ENCODE measurements around the gene DHCR24. TPM values are rescaled to one million over a fixed set of nuclear protein-coding genes. Genes with fewer than 3 reads are reported as not detected.
A peak's percentile ranks its signal among the peaks of the same experiment; 100 is the strongest.
"Not testable (repeated sequence)": the region's sequence is repeated elsewhere in the genome, so short reads cannot be mapped to it uniquely, and the experiment has no call there.

Gene DHCR24
- total RNA-seq, result 10 to 100 TPM in 1 of 4 donors, 1 to 10 TPM in 3; 4.4 to 22.1 (median 9.0) TPM
- 100 to 1,000 TPM in 1 of 3 donors, 10 to 100 TPM in 2; 12.6 to 194 (median 17.6) TPM for polyA plus RNA-seq

GRCh38 chr1:54886724-54887664 lies at the start of gene DHCR24:
DHCR24 (minus strand) TSS chr1:54887195; CDS start chr1:54887119, 76 bp downstream.
- TF ChIP-seq POLR2AphosphoS5 (IDR thresholded peaks at IDR 0.05) (peak in 3 of 4 donors; percentile 13 to 37 (median 31)), CTCF (IDR thresholded peaks at IDR 0.05) (no peak)
- peak; percentile 86 for DNase-seq
- intact Hi-C loops (cut with DNase I), result no loop called here
- Histone ChIP-seq H3K27ac (peak within 1 kb of the TSS; percentile 20 to 61 (median 38)), H3K36me3 (no peaks in the 10 kb centered on the region), H3K4me3 (peak within 1 kb of the TSS; percentile 43 to 69 (median 55)), H3K9me3 (no peaks in the 10 kb centered on the region), H3K27me3 (peaks cover 0 to 23% (median 4%) of the 10 kb centered on the region in 3 donors), H3K4me1 (peaks cover 0 to 22% (median 15%) of the 10 kb centered on the region in 4 donors)
- 0 to 1% methylated on average over 109 of the region's 109 CpGs for WGBS, 2 donors

GRCh38 chr1:54936791-54937190 lies 49.8 kb upstream of the DHCR24 start:
- intact Hi-C loops (cut with DNase I), result no loop called here
- no peak for DNase-seq
- no peak overlapping the region for H3K4me3 ChIP-seq
- H3K27me3 ChIP-seq, result no peaks in the 10 kb centered on the region
- H3K9me3 ChIP-seq, result no peaks in the 10 kb centered on the region
- H3K36me3 ChIP-seq, result no peaks in the 10 kb centered on the region
- no peak overlapping the region for H3K27ac ChIP-seq
- 90% methylated on average over 4 of the region's 4 CpGs for WGBS, 2 donors
- no peaks in the 10 kb centered on the region for H3K4me1 ChIP-seq
- TF ChIP-seq CTCF (IDR thresholded peaks at IDR 0.05), result no peak
- no peak for TF ChIP-seq POLR2A (IDR thresholded peaks at IDR 0.05)
- TF ChIP-seq EP300 (IDR thresholded peaks at IDR 0.05), result no peak
- no peak for TF ChIP-seq POLR2AphosphoS5 (IDR thresholded peaks at IDR 0.05)

- intact Hi-C loops (cut with DNase I), result no loop called here
- H3K4me3 ChIP-seq, result no peak overlapping the region
- H3K4me1 ChIP-seq, result no peaks in the 10 kb centered on the region
- H3K27ac ChIP-seq, result no peak overlapping the region
- no peak for DNase-seq
- no peaks in the 10 kb centered on the region for H3K9me3 ChIP-seq
- no peaks in the 10 kb centered on the region for H3K36me3 ChIP-seq
- TF ChIP-seq EP300 (IDR thresholded peaks at IDR 0.05), result no peak
- no peak for TF ChIP-seq CTCF (IDR thresholded peaks at IDR 0.05)
- TF ChIP-seq POLR2AphosphoS5 (IDR thresholded peaks at IDR 0.05), result no peak
- no peak for TF ChIP-seq POLR2A (IDR thresholded peaks at IDR 0.05)
- H3K27me3 ChIP-seq, result no peaks in the 10 kb centered on the region
These were observed 47.9 kb upstream of the DHCR24 start for GRCh38 chr1:54934869-54935268.

GRCh38 chr1:54934081-54934480 lies 47.1 kb upstream of the DHCR24 start:
- H3K4me1 ChIP-seq; H3K27ac ChIP-seq; DNase-seq; intact Hi-C loops (cut with DNase I); H3K9me3 ChIP-seq; H3K27me3 ChIP-seq; H3K36me3 ChIP-seq; H3K4me3 ChIP-seq: not testable (repeated sequence)
- WGBS, 2 donors, result 86 to 91% methylated on average over 6 of the region's 6 CpGs

- H3K9me3 ChIP-seq, result no peaks in the 10 kb centered on the region
- no peaks in the 10 kb centered on the region for H3K36me3 ChIP-seq
- no peak overlapping the region for H3K27ac ChIP-seq
- H3K4me3 ChIP-seq, result no peak overlapping the region
- TF ChIP-seq POLR2AphosphoS5 (IDR thresholded peaks at IDR 0.05), result no peak
- TF ChIP-seq EP300 (IDR thresholded peaks at IDR 0.05), result no peak
- no peak for TF ChIP-seq POLR2A (IDR thresholded peaks at IDR 0.05)
- TF ChIP-seq CTCF (IDR thresholded peaks at IDR 0.05), result no peak
- WGBS, 2 donors, result 43 to 94% methylated on average over 1 of the region's 1 CpG
- H3K4me1 ChIP-seq, result peaks cover 0 to 11% (median 6%) of the 10 kb centered on the region in 4 donors
- H3K27me3 ChIP-seq, result no peaks in the 10 kb centered on the region
- intact Hi-C loops (cut with DNase I), result no loop called here
- DNase-seq, result no peak
These were observed 44.4 kb upstream of the DHCR24 start for GRCh38 chr1:54931275-54931840.
